ENCODE data around the gene PAM16. TPM values are rescaled to one million over a fixed set of nuclear protein-coding genes. Genes with fewer than 3 reads are reported as not detected.

The PAM16 gene
- total RNA-seq, 1 experiment from 2014 or later = 80.7 TPM

DNA sequence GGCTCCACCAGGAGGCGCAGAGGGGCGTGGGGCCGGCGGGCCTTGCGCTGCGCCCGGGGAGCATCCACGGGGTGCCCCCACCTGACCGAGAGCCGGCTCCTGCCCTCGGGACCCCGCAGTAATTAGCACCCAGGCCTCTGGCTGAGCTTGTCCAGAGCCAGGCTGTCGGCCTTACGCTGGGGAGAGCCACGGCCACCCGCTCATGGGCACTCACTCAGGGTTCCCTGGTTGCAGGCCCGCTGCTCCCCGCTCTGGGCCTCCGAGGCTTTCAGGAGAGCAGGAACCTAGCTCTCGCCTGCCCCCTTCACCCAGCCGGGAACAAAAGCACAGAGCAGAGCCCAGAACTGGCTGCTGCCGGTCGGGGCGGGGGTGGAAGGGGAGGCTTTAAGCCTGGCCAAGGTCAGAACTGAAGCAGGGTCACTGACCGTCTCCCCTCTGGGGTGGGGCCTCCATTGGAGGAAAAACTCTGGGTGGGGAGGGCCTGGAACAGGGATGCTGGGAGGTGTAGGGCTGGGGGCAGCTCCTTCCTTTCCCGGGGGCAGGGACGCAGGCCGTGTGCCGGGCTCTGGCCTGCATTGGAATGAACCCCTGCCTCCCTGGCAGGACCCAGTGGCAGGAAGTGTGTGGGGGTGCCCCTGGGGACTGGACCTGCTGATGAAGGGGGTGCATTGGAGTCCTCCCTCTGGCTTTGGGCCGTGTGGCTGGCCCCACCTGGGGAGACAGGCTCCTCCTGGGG is 22.9 kb downstream of the PAM16 start:
- in situ Hi-C loops (cut with HindIII; ENCODE audit: low pct_unique_long_range_greater_than_20kb, low sequenced_read_pairs) = no loop called here
- no peak for DNase-seq (ENCODE audit: low read depth)

GRCh38 chr16:4327386-4328045 is 23.6 kb downstream of the PAM16 start:
- in situ Hi-C loops (cut with HindIII; ENCODE audit: low pct_unique_long_range_greater_than_20kb, low sequenced_read_pairs) = no loop called here
- DNase-seq (ENCODE audit: low read depth) = no peak

GRCh38 chr16:4325253-4325758 is 25.8 kb downstream of the PAM16 start:
- in situ Hi-C loops (cut with HindIII; ENCODE audit: low pct_unique_long_range_greater_than_20kb, low sequenced_read_pairs) = no loop called here
- no peak for DNase-seq (ENCODE audit: low read depth)

DNA sequence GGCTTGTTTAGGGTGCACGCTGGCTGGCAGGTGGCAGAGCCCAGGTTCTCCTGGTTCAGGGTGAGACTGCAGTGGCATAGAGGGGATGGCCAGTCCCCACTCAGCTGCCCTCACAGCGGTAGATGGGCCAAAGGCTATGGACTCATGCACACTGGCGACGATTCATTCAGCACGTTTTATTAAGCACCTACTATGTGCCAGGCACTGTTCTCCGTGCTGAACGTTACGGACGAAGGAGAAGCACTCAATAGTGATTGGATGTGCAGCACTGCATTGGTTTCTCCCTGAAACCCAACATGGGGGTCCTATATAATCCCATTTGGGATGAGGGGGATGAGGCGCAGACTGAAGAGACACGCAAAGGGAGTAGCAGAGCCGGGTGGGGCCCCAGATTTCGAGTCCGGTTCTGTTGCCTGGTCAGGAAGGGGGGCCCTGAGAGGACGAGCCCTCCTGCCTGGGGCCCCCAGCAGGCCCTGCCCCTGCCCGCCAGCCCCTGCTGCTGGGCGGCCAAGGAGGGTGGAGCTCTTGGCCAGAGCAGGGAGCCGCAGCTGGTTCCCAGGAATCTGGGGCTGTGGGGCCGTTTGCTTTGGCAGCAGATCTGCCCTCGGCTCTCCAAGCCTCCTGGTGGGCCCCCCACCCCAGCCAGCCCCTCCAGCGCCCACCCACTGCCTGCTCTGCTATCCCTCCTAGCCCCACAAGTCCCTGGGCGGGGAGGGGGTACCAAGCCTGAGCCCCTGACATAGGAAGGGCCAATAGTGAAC is 26.4 kb downstream of the PAM16 start:
- DNase-seq (ENCODE audit: low read depth) = no peak
- in situ Hi-C loops (cut with HindIII; ENCODE audit: low pct_unique_long_range_greater_than_20kb, low sequenced_read_pairs) = no loop called here

DNA sequence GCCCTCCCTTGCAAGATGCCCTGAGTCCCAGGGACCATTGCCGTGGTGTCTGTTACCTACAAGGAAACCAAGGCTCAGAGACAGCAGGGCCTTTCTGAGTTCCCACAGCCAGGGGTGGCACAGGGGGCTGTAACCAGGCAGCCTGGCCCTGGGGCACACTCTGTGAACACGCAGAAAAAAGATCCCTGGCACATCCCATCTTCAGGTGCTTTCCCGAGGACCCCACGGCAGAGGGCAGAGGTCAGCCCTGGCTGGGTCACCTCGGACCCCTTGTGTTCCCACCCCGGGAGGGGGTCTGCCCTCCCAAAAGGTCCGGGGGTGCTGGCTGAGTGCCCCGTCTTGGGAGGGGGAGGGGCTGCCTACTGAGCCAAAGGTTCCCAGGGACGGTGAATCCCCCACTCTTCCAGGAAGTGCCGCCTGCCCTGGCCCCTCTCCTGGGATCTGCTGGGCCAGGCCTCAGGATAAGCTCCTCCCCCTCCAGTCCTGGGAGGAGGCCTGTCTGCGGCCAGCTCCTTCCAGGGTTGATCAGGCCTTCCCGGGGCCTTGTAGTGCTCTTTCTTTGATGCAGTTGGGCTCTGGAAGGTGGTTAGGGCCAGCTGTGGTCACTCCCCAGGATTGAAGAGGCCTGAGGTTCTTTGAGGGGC is 27.2 kb downstream of the PAM16 start:
- DNase-seq (ENCODE audit: low read depth) = peak; percentile 57
- in situ Hi-C loops (cut with HindIII; ENCODE audit: low pct_unique_long_range_greater_than_20kb, low sequenced_read_pairs) = no loop called here

DNA sequence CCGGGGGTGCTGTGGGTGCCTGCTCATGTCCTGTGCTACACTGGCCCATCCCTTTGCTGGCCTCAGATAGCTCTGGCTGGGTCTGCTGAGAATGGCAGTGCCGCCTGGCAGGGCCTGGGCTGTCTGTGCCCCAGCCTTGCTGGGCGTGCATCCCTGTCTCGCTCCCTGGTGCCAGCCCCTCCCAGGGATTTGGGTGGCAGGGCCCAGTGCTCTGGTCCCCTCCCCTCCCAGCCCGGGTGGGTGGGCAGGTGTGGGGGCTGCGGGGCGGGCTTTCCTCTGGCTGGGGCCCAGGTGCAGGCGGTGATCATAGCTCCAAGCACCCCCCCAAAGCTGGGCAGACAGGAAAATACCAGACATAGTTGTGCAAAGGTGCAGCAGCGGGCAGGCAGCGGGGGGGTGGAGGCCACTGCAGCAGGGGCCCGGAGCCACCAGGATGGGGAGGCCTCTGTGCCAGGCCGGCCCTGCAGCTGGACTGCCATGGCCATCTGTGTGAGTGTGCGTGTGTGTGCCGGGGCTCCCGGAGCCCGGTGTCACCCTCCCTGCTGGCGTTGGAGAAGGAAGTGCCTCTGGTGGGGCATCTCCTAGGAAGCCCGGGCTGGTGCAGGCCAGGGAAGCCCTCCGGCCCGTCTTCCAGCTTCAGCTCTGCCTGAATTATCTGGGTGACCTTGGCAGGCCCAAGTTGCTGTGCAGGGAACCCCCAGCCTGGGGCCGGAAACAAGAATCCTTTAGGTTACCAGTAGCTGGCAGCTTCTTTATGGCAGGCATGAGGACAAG is 27.9 kb downstream of the PAM16 start:
- in situ Hi-C loops (cut with HindIII; ENCODE audit: low pct_unique_long_range_greater_than_20kb, low sequenced_read_pairs) = no loop called here
- no peak for DNase-seq (ENCODE audit: low read depth)

- DNase-seq (ENCODE audit: low read depth) = no peak
- in situ Hi-C loops (cut with HindIII; ENCODE audit: low pct_unique_long_range_greater_than_20kb, low sequenced_read_pairs) = no loop called here
Observed at GRCh38 chr16:4322121-4323052, 28.7 kb downstream of the PAM16 start.

- no peak for DNase-seq (ENCODE audit: low read depth)
- in situ Hi-C loops (cut with HindIII; ENCODE audit: low pct_unique_long_range_greater_than_20kb, low sequenced_read_pairs) = no loop called here
Observed at GRCh38 chr16:4321286-4322120, 29.6 kb downstream of the PAM16 start.

GRCh38 chr16:4320571-4321137 is 30.5 kb downstream of the PAM16 start:
- no peak for DNase-seq (ENCODE audit: low read depth)
- in situ Hi-C loops (cut with HindIII; ENCODE audit: low pct_unique_long_range_greater_than_20kb, low sequenced_read_pairs) = no loop called here

DNA sequence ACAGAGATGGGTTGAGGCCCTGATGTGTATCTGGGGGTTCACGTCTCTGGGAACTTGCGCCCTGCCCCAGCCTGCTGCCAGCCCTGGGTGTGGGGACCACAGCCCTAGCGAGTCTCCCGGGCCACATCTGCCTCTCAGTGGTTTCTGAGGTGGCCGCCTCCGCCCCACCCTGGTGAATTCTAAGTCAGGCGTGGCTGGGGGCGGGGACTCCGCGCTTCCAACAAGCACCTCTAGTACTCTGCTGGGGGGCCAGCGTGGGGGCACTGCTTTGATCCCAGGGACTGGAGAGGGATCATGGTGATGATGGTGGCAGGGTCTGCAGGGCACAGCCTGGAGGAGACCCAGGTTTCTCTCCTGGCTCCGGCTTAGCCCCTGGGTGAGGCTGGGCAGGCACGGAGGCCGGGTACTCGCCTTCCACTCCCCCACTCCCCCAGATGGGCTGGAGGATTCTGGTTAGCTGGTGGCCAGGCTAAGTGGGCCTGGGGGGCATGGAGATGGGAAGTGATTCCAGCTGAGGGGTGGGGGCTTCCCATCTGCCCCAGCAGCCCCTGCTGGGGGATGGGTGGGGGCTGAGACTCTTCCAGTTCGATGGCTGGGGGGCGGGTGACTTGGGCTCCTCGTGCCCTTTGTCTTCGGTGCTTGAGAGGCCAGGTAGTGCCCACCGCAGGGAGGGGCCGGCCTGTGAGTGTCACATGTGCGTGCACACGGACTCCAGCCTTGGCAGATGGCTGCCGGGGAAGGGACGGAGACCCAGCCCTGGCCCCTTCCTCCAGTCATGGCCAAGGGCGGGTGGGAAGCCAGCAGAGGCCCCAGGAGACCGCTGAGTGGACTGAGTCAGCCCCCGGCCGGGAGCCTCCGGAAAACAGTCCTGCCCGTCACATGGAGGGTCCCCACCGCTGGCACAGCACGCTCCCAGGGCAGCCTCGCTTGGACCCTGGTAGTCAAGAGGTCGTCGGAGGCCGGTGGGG is 31.4 kb downstream of the PAM16 start:
- in situ Hi-C loops (cut with HindIII; ENCODE audit: low pct_unique_long_range_greater_than_20kb, low sequenced_read_pairs) = no loop called here

GRCh38 chr16:4318967-4319366 is 32.2 kb downstream of the PAM16 start:
- in situ Hi-C loops (cut with HindIII; ENCODE audit: low pct_unique_long_range_greater_than_20kb, low sequenced_read_pairs) = no loop called here
- no peak for DNase-seq (ENCODE audit: low read depth)

More for the DNA sequence above, 31.4 kb downstream of the PAM16 start:
- DNase-seq (ENCODE audit: low read depth) = no peak

DNA sequence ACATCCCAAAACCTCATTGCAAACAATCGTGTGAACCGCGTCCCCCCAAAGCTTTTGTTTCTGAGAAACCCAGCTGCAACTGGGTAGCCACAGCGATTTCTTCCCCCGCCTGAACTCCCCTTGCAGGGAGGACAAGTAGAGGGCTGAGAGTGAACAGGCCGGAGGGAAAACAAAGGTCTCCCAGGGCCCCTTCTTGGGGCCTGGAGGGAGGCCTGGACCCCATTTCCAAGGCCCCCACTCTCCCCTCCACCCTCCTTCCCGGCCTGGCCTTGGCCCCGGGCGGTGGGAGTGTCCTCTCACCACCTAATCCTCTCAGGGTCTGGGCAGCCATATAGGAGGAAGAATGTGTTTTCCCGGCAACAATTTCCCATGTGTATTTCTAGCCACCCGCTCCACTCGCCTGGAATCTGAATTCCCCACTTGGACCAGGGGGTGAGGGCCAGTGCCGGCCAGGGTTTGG is 32.6 kb downstream of the PAM16 start:
- in situ Hi-C loops (cut with HindIII; ENCODE audit: low pct_unique_long_range_greater_than_20kb, low sequenced_read_pairs) = no loop called here
- no peak for DNase-seq (ENCODE audit: low read depth)

GRCh38 chr16:4317532-4318450 is 33.3 kb downstream of the PAM16 start:
- peak; percentile 78 for DNase-seq (ENCODE audit: low read depth)
- in situ Hi-C loops (cut with HindIII; ENCODE audit: low pct_unique_long_range_greater_than_20kb, low sequenced_read_pairs) = no loop called here

Measured in Caki2 (cell line).